ENCODE measurements around the gene FSIP1.

FSIP1 gene

GRCh38 chr15:39582286-39582976 lies 200.2 kb downstream of the FSIP1 start:
- no peak for DNase-seq (ENCODE audit: low spot score)

- no peak for DNase-seq (ENCODE audit: low spot score)
Measured at GRCh38 chr15:39581793-39582285, 200.8 kb downstream of the FSIP1 start.

GRCh38 chr15:39581242-39581792 lies 201.3 kb downstream of the FSIP1 start:
- no peak for DNase-seq (ENCODE audit: low spot score)

GRCh38 chr15:39580485-39581241 lies 202.0 kb downstream of the FSIP1 start, which contains the start of gene THBS1:
Gene THBS1, plus strand, starts transcription at chr15:39581079. Its CDS starts 779 bp downstream, at chr15:39581858.
- DNase-seq (ENCODE audit: low spot score): no peak

GRCh38 chr15:39580117-39580484 lies 202.5 kb downstream of the FSIP1 start:
- DNase-seq (ENCODE audit: low spot score): peak; percentile 88

GRCh38 chr15:39579487-39580116 lies 203.0 kb downstream of the FSIP1 start:
- DNase-seq (ENCODE audit: low spot score): no peak

- no peak for DNase-seq (ENCODE audit: low spot score)
Measured at GRCh38 chr15:39578851-39579486, 203.7 kb downstream of the FSIP1 start.

- no peak for DNase-seq (ENCODE audit: low spot score)
Measured at GRCh38 chr15:39575180-39575579, 207.5 kb downstream of the FSIP1 start.

- DNase-seq (ENCODE audit: low spot score): no peak
Measured at GRCh38 chr15:39574427-39574826, 208.2 kb downstream of the FSIP1 start.

GRCh38 chr15:39573844-39574243 lies 208.8 kb downstream of the FSIP1 start:
- no peak for DNase-seq (ENCODE audit: low spot score)

GRCh38 chr15:39573287-39573686 lies 209.4 kb downstream of the FSIP1 start:
- DNase-seq (ENCODE audit: low spot score): no peak

GRCh38 chr15:39565851-39566250 lies 216.8 kb downstream of the FSIP1 start:
- no peak for DNase-seq (ENCODE audit: low spot score)

- DNase-seq (ENCODE audit: low spot score): no peak
Measured at GRCh38 chr15:39564972-39565665, 217.5 kb downstream of the FSIP1 start.

GRCh38 chr15:39558421-39558820 lies 224.2 kb downstream of the FSIP1 start:
- no peak for DNase-seq (ENCODE audit: low spot score)

GRCh38 chr15:39556461-39556860 lies 226.2 kb downstream of the FSIP1 start:
- no peak for DNase-seq (ENCODE audit: low spot score)

- DNase-seq (ENCODE audit: low spot score): no peak
Measured at GRCh38 chr15:39555885-39556284, 226.8 kb downstream of the FSIP1 start.

GRCh38 chr15:39554746-39555387 lies 227.8 kb downstream of the FSIP1 start:
- no peak for DNase-seq (ENCODE audit: low spot score)

GRCh38 chr15:39553947-39554693 lies 228.5 kb downstream of the FSIP1 start:
- no peak for DNase-seq (ENCODE audit: low spot score)

- no peak for DNase-seq (ENCODE audit: low spot score)
Measured at GRCh38 chr15:39552556-39552955, 230.1 kb downstream of the FSIP1 start.

- no peak for DNase-seq (ENCODE audit: low spot score)
Measured at GRCh38 chr15:39551476-39551875, 231.2 kb downstream of the FSIP1 start.

Data from CD4-positive, alpha-beta T cell treated with Interleukin-2 at 100 ng/mL for 4 hours (primary cell).